Osteoblast (primary cell): ENCODE measurements around the gene DTX1. TPM values are rescaled to one million over a fixed set of nuclear protein-coding genes. Genes with fewer than 3 reads are reported as not detected.
A peak's percentile ranks its signal among the peaks of the same experiment; 100 is the strongest.

Experiments
- DNase-seq: peaks from one replicate; pipeline ENCODE4 v3.0.0; 2011; ENCODE audit warnings: low spot score, mixed read lengths; ENCODE audit not compliant: insufficient read length; ENCODE audit errors: missing footprints
- H2AFZ ChIP-seq: 2 replicates; pipeline ENCODE4 v1.6.0; 2011; ENCODE audit warnings: mild to moderate bottlenecking, low read length
- H3K27ac ChIP-seq: 2 replicates; pipeline ENCODE4 v1.5.1; 2011; ENCODE audit warnings: mild to moderate bottlenecking, low read depth, low read length, moderate library complexity
- H3K27me3 ChIP-seq: 2 replicates; pipeline ENCODE4 v1.6.0; 2012; ENCODE audit warnings: mild to moderate bottlenecking, control low read depth, inconsistent platforms, low read length, moderate library complexity; ENCODE audit not compliant: insufficient read depth
- H3K36me3 ChIP-seq: 2 replicates; pipeline ENCODE4 v1.5.1; 2011; ENCODE audit warnings: mild to moderate bottlenecking, low read length, control low read depth, moderate library complexity; ENCODE audit not compliant: insufficient read depth
- H3K4me1 ChIP-seq: 2 replicates; pipeline ENCODE4 v1.5.1; 2011; ENCODE audit warnings: mild to moderate bottlenecking, low read length, control low read depth, moderate library complexity; ENCODE audit not compliant: insufficient read depth
- H3K4me2 ChIP-seq: 2 replicates; pipeline ENCODE4 v1.6.0; 2011; ENCODE audit warnings: mild to moderate bottlenecking, low read length; ENCODE audit not compliant: insufficient read depth
- H3K4me3 ChIP-seq: fragments of 200-600 bp; sonication (generic); 3 replicates; pipeline ENCODE4 v1.5.1; 2012; ENCODE audit warnings: mild to moderate bottlenecking, low read length, inconsistent platforms; ENCODE audit not compliant: insufficient read depth
- H3K79me2 ChIP-seq: 2 replicates; pipeline ENCODE4 v1.6.0; 2012; ENCODE audit warnings: mild to moderate bottlenecking, low read length, control low read depth, inconsistent platforms; ENCODE audit not compliant: insufficient read depth
- H3K9me3 ChIP-seq: 2 replicates; pipeline ENCODE4 v1.5.1; 2011; ENCODE audit warnings: low read depth, low read length, control low read depth
- H4K20me1 ChIP-seq: 2 replicates; pipeline ENCODE4 v1.6.0; 2012; ENCODE audit warnings: mild to moderate bottlenecking, low read length, control low read depth; ENCODE audit not compliant: insufficient read depth
- total RNA-seq: library from RNA; depleted of rRNA; stranded (reverse); fragments of >200 nt; gene quantifications from 2 replicates; pipeline ENCODE4 v1.2.3, GENCODE V29; 2012
- TF ChIP-seq, protein P1 (sequence below): IDR thresholded peaks from 2 replicates; pipeline ENCODE4 v1.5.1; 2011; ENCODE audit warnings: mild to moderate bottlenecking, low read depth, low read length, moderate library complexity; ENCODE audit errors: extremely low read depth

DTX1 gene
- total RNA-seq, 1 donor = under 0.01 TPM

DNA sequence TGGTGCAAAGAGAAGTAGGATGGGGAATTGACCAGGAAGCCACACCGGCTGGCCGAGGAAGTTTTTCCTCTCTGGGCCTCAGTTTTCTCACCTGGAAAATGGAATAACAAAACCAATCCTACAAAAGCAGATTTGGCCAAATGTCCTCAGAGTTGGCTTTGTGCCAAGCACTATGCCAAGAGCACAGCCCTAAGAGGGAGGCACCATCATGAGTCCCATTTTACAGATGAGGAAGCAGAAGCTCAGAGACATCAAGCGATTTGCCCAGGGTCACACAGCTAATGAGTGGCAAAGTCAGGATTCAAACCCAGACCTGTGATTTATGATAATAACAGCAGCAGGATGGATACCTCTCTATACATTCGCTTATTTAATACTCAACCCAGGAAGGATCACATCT, 51.8 kb downstream of the DTX1 start:
- TF ChIP-seq, protein P1, sequence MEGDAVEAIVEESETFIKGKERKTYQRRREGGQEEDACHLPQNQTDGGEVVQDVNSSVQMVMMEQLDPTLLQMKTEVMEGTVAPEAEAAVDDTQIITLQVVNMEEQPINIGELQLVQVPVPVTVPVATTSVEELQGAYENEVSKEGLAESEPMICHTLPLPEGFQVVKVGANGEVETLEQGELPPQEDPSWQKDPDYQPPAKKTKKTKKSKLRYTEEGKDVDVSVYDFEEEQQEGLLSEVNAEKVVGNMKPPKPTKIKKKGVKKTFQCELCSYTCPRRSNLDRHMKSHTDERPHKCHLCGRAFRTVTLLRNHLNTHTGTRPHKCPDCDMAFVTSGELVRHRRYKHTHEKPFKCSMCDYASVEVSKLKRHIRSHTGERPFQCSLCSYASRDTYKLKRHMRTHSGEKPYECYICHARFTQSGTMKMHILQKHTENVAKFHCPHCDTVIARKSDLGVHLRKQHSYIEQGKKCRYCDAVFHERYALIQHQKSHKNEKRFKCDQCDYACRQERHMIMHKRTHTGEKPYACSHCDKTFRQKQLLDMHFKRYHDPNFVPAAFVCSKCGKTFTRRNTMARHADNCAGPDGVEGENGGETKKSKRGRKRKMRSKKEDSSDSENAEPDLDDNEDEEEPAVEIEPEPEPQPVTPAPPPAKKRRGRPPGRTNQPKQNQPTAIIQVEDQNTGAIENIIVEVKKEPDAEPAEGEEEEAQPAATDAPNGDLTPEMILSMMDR = no peak
- H4K20me1 ChIP-seq = no peaks in the 10 kb centered on the region
- no peaks in the 10 kb centered on the region for H3K4me1 ChIP-seq
- no peak overlapping the region for H2AFZ ChIP-seq
- no peak overlapping the region for H3K4me3 ChIP-seq
- H3K79me2 ChIP-seq = no peaks in the 10 kb centered on the region
- H3K27me3 ChIP-seq = peaks cover 4% of the 10 kb centered on the region
- peak; percentile 69 for DNase-seq
- no peak overlapping the region for H3K27ac ChIP-seq
- H3K4me2 ChIP-seq = no peak overlapping the region
- H3K36me3 ChIP-seq = no peaks in the 10 kb centered on the region
- H3K9me3 ChIP-seq = no peaks in the 10 kb centered on the region

DNA sequence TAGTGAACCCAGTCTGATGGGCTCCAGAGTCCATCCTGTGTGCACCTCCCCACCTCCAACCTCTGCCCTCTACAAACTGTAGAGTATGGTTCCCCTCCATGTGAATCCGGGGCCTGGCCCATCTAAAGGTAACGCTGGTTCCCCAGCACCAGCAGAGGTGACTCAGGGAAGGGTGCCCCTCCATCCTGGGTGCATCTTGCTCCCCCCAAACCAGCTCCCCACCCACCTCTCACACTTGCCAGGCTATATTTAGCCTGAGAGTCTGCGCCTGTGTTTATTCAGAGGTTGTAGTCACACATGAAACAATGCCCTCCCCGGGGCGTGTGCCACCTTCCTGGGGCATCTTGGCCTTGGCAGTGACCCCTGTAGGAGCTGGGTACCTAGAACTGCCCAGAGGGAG, 52.8 kb downstream of the DTX1 start:
- Histone ChIP-seq H3K4me2 (no peak overlapping the region), H4K20me1 (no peaks in the 10 kb centered on the region), H3K27ac (no peak overlapping the region), H3K36me3 (no peaks in the 10 kb centered on the region), H2AFZ (no peak overlapping the region), H3K79me2 (no peaks in the 10 kb centered on the region), H3K27me3 (peaks cover 6% of the 10 kb centered on the region), H3K4me1 (no peaks in the 10 kb centered on the region), H3K4me3 (no peak overlapping the region), H3K9me3 (no peaks in the 10 kb centered on the region)
- TF ChIP-seq, protein P1 = no peak
- peak; percentile 66 for DNase-seq

DNA sequence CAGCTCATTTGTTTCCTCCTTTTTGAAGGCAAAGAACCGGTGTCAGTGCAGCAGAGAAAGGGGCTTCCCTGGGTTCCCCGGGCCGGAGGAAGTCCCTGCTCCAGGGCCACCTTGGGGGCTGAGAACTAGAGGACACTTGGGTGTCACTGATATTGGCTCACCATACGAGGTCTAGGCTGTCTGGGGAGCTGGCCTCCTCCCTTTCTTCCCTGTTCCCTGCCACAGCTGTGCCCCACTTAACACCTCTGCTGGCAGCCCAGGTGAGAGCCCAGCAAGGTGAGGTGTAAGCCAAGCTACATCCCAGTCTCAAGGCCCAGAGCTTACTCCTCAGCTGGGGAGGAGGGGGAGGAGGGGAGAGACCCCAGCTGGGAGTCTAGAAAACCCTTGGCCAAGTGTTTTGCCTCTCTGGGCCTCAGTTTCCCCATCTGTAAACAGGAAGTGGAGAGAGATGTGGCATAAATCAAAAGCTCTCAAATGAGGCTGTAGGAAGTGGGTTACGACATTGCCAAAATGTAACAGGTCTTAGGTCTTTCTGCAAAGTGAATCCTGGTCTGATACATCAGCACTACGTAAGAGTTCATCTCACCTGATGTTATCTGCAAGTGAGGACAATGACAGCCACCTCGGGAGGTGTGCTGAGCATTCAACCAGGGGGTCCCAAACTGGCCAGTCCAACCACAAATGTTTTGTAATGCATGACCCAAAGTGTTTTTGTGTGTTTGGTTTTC, 53.5 kb downstream of the DTX1 start:
- Histone ChIP-seq H3K27ac (no peak overlapping the region), H3K9me3 (no peaks in the 10 kb centered on the region), H3K4me2 (no peak overlapping the region), H2AFZ (no peak overlapping the region), H3K4me3 (no peak overlapping the region), H3K27me3 (peaks cover 6% of the 10 kb centered on the region), H3K79me2 (no peaks in the 10 kb centered on the region), H4K20me1 (no peaks in the 10 kb centered on the region), H3K4me1 (no peaks in the 10 kb centered on the region), H3K36me3 (no peaks in the 10 kb centered on the region)
- DNase-seq = peak; percentile 82
- TF ChIP-seq, protein P1 = no peak

- H3K4me1 ChIP-seq = no peaks in the 10 kb centered on the region
- DNase-seq = peak; percentile 27
- H3K27me3 ChIP-seq = peaks cover 6% of the 10 kb centered on the region
- H3K27ac ChIP-seq = no peak overlapping the region
- H3K79me2 ChIP-seq = no peaks in the 10 kb centered on the region
- H3K4me3 ChIP-seq = no peak overlapping the region
- no peaks in the 10 kb centered on the region for H4K20me1 ChIP-seq
- TF ChIP-seq, protein P1 = no peak
- H3K36me3 ChIP-seq = no peaks in the 10 kb centered on the region
- no peaks in the 10 kb centered on the region for H3K9me3 ChIP-seq
- no peak overlapping the region for H3K4me2 ChIP-seq
- no peak overlapping the region for H2AFZ ChIP-seq
Measured at GRCh38 chr12:113111247-113111646, 54.7 kb downstream of the DTX1 start.
